Measurements from ENCODE around the gene RNF17.
"Not testable (repeated sequence)": the region's sequence is repeated elsewhere in the genome, so short reads cannot be mapped to it uniquely, and the experiment has no call there.

Gene RNF17

DNA sequence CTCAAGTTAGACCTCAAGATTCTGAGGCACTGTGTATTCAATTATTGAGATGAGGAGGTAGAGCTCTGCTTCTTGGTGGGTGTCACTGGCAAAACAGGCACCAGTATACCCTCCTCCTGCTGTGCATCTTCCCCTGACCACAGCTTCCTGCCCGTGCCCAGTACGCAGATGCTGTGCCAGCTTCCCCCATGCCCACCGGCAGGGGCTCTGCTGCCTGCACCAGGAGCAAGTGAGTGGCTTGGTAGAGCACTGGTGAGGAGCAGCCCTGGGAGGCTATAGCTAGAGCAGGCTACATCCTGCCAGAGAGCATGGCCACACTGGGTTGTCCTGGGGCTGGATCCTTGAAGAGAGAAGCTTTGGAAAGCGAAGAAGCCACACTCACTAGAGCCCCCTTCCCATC lies 21.0 kb upstream of the RNF17 start:
- DNase-seq (ENCODE audit: low spot score): no peak

- DNase-seq (ENCODE audit: low spot score): no peak
Measured at GRCh38 chr13:24744247-24744646, 19.7 kb upstream of the RNF17 start.

DNA sequence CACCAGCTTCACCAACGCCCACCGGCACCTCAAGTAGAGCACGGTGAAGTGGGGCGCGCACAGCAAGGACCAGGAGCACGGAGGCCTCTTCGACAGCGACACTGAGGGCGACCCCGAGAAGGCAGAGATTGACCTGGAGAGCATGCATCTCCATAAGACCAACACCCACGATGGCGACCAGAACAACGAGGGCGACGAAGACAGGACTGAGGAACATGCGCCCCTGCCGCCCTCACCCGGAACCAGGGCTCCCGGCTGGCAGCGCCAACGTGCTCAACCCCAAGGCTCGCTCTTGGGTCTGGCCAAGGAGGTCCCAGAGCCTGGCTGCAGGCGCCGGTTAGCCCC lies 18.5 kb upstream of the RNF17 start:
- no peak for DNase-seq (ENCODE audit: low spot score)

- DNase-seq (ENCODE audit: low spot score): no peak
Measured at GRCh38 chr13:24745861-24746617, 17.9 kb upstream of the RNF17 start.

- DNase-seq (ENCODE audit: low spot score): peak; percentile 39
Measured at GRCh38 chr13:24746618-24747247, 17.2 kb upstream of the RNF17 start.

DNA sequence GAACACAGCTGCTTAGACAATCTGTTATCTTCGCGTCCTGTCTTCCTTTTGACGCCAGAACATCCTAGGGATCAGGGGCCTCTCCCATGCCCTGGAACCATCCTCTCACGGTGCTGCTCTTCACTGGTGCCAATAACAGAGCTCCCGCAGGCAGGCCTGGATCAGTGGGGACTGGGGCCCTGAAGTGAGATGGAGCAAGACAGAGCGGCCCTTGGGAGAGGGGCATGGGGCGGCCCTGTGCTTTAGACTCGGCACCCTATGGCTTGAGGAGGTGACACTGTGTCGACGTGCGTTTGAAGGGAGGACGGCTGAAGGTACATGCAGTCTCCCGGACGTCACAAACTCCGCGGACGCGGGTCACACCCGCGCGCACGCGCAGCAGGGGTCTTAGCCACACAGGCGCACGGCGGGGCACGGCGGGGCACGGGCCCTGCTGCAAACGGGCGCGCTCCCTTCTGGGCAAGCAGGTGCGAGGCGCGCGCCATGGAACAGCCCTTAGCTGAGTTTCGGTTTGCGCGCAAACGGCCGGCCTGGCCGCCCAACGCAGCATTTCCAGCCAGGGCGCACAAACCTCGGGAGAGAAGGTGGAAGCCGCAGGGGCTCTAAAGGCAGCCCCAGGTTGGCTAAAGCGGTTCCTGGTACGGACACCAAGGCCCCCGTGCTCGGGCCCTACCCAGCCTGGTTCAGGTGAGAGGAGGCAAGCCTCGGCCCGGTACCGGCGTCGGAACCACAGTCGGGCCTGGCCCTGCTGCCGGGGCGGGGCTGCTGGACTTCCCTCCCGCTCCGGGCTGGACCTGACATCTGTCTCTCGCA lies 16.5 kb upstream of the RNF17 start:
- no peak for DNase-seq (ENCODE audit: low spot score)

- no peak for DNase-seq (ENCODE audit: low spot score)
Measured at GRCh38 chr13:24748061-24748400, 15.9 kb upstream of the RNF17 start.

- no peak for DNase-seq (ENCODE audit: low spot score)
Measured at GRCh38 chr13:24759197-24759596, 4.8 kb upstream of the RNF17 start.

GRCh38 chr13:24764276-24764630 lies 284 bp downstream of the RNF17 start:
- DNase-seq (ENCODE audit: low spot score): no peak

- DNase-seq (ENCODE audit: low spot score): no peak
Measured at GRCh38 chr13:24777171-24777570, 13.2 kb downstream of the RNF17 start.

- DNase-seq (ENCODE audit: low spot score): no peak
Measured at GRCh38 chr13:24784319-24784718, 20.4 kb downstream of the RNF17 start.

GRCh38 chr13:24788538-24788937 lies 24.6 kb downstream of the RNF17 start:
- no peak for DNase-seq (ENCODE audit: low spot score)

DNA sequence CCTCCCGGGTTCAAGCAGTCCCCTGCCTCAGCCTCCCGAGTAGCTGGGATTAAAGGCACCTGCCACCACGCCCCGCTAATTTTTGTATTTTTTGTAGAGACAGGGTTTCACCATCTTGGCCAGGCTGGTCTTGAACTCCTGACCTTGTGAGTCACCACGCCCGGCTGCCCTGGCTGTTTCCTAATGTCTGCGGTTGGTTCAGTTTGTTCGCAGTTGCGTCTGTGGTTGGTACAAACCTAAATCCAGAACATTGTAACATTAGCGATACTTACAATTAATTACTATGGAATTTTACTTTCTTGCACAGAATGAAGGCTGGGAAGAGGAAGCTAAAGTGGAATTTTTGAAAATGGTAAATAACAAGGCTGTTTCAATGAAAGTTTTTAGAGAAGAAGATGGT lies 38.1 kb downstream of the RNF17 start:
- no peak for DNase-seq (ENCODE audit: low spot score)

DNA sequence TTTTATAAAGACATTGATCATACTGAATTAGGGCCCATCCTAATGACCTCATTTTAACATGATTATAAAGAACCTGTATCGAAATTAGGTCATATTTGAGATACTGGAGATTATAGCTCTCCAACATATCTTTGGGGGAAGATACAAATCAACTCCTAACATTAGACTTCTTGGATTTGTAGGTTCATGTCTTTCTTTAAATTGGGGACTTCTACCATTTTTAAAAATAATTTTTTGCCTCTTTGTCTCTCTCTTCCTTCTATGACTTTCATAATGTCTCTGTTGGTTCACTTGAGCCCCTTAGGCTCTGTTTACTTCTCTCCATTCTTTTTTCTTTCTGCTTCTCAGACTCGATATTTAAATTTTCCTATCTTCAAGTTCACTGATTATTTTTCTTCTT lies 57.2 kb downstream of the RNF17 start:
- no peak for DNase-seq (ENCODE audit: low spot score)

GRCh38 chr13:24822640-24823039 lies 58.7 kb downstream of the RNF17 start:
- DNase-seq (ENCODE audit: low spot score): no peak

GRCh38 chr13:24823122-24823710 lies 59.2 kb downstream of the RNF17 start:
- DNase-seq (ENCODE audit: low spot score): not testable (repeated sequence)

- DNase-seq (ENCODE audit: low spot score): no peak
Measured at GRCh38 chr13:24827799-24828198, 63.8 kb downstream of the RNF17 start.

GRCh38 chr13:24834902-24835510 lies 71.0 kb downstream of the RNF17 start:
- no peak for DNase-seq (ENCODE audit: low spot score)

- not testable (repeated sequence) for DNase-seq (ENCODE audit: low spot score)
Measured at GRCh38 chr13:24837528-24837927, 73.6 kb downstream of the RNF17 start.

DNA sequence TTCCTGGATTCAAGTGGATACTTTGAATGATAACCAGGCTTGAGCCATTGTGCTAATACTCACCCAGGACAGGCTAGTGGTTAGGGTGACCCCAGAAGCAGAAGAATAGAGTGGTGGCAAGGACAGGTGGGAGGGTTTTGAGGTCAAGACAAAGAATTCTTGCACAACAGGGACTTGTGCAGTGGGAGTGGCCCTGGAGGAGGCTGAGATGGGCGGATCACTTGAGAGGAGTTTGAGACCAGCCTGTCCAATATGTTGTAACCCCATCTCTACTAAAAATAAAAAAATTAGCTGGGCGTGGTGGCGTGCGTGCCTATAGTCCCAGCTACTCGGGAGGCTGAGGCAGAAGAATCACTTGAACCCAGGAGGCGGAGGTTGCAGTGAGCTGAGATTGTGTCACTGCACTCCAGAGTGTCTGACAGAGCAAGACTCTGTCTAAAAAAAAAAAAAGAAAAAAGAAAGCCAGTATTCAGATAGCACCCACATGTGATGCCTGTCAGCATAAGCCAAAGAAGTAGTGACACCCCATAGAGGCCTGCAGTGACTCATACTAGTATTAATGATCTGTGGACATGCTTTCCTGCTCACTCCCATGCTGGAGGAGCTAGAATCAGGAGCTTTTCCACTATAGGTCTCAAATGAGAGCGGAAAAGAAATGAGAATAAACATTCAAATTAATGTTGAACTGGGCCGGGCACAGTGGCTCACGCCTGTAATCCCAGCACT lies 78.7 kb downstream of the RNF17 start:
- DNase-seq (ENCODE audit: low spot score): peak; percentile 18

- DNase-seq (ENCODE audit: low spot score): peak; percentile 18
Measured at GRCh38 chr13:24851546-24851945, 87.6 kb downstream of the RNF17 start.

GRCh38 chr13:24854311-24854710 lies 90.3 kb downstream of the RNF17 start:
- DNase-seq (ENCODE audit: low spot score): no peak

All from AG08396 (cell line).